SK-N-SH treated with all-trans-retinoic acid at 6 μM for 48 hours (cell line): ENCODE measurements around the gene NME7.

Experiments
- ZC3H10 ChIP-seq: fragments of 250-450 bp; sonication (Bioruptor Pico); IDR thresholded peaks from 2 replicates; pipeline ENCODE4 v1.5.1; 2021; ENCODE audit warnings: mild to moderate bottlenecking, moderate library complexity
- ZFP3 ChIP-seq: fragments of 250-450 bp; sonication (Bioruptor Pico); IDR thresholded peaks from 2 replicates; pipeline ENCODE4 v1.5.0; 2020; ENCODE audit warnings: mild to moderate bottlenecking, moderate library complexity

GRCh38 chr1:169322138-169322537, 45.5 kb downstream of the NME7 start:
- TF ChIP-seq ZFP3 (CRISPR knock-in tag): no peak
- no peak for TF ChIP-seq ZC3H10
